Measurements from ENCODE around the gene ABCC1. TPM values are rescaled to one million over a fixed set of nuclear protein-coding genes. Genes with fewer than 3 reads are reported as not detected.

ABCC1 gene
- total and polyA plus RNA-seq, 2 of the 8 experiments (the other 6 are each of a cell fraction or from before 2014, with no cell fraction given): 42.6 to 66.8 TPM

- TF ChIP-seq ATF2 (IDR thresholded peaks at IDR 0.05; ENCODE audit: low read length): no peak
- no peak for TF ChIP-seq BRCA1 (IDR thresholded peaks at IDR 0.05; ENCODE audit: low read depth, low read length)
- no peak for TF ChIP-seq E2F6 (IDR thresholded peaks at IDR 0.05)
- TF ChIP-seq SP1 (IDR thresholded peaks at IDR 0.05; ENCODE audit: low read depth, low read length): no peak
- no peak for TF ChIP-seq POU5F1 (IDR thresholded peaks at IDR 0.05; ENCODE audit: low read depth, low read length)
- TF ChIP-seq, protein P1, sequence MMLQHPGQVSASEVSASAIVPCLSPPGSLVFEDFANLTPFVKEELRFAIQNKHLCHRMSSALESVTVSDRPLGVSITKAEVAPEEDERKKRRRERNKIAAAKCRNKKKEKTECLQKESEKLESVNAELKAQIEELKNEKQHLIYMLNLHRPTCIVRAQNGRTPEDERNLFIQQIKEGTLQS (IDR thresholded peaks at IDR 0.05; ENCODE audit: insufficient read depth, low read depth, low read length): no peak
- TF ChIP-seq SUZ12 (IDR thresholded peaks at IDR 0.05; ENCODE audit: low read length): no peak
- no peak for TF ChIP-seq CHD1 (IDR thresholded peaks at IDR 0.05; ENCODE audit: low read depth, low read length)
- TF ChIP-seq KDM4A (IDR thresholded peaks at IDR 0.05; ENCODE audit: low read depth, low read length, severe bottlenecking): no peak
Observed at GRCh38 chr16:16059895-16060590, 110.6 kb downstream of the ABCC1 start (continued).
